Suppressor macrophage (primary cell): Measurements from ENCODE around the gene CR2.
"Not testable (repeated sequence)": the region's sequence is repeated elsewhere in the genome, so short reads cannot be mapped to it uniquely, and the experiment has no call there.

ENCODE experiments used
- DNase-seq, 4 experiments: peaks; one replicate each; pipeline ENCODE4 v3.0.0-alpha.2; 2020 to 2022

The CR2 gene

GRCh38 chr1:207504438-207504837 lies 50.3 kb downstream of the CR2 start:
- DNase-seq, result no peak

DNA sequence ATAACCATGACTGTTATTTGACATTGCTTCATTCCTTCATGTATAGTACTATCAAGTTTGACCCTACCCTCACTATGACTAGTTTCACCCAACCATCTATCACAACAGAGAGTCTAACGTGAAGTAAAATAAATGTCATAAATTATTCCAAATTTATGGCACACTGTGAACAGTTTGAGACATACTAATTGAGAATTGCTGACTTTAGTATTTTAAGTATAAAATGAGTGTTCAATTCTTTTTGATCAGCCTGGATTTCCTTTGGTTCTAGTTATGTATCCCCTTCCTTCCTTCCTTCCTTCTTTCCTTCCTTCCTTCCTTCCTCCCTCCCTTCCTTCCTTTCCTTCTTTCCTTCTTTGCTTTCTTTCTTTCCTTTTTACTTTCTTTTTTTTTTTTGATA lies 56.3 kb downstream of the CR2 start:
- no peak for DNase-seq

- DNase-seq, result no peak
These were observed 60.8 kb downstream of the CR2 start for GRCh38 chr1:207514890-207515289.

GRCh38 chr1:207516729-207517128 lies 62.6 kb downstream of the CR2 start:
- no peak for DNase-seq

- DNase-seq, result no peak
These were observed 64.6 kb downstream of the CR2 start for GRCh38 chr1:207518608-207519236.

- no peak for DNase-seq
These were observed 65.6 kb downstream of the CR2 start for GRCh38 chr1:207519505-207520399.

DNA sequence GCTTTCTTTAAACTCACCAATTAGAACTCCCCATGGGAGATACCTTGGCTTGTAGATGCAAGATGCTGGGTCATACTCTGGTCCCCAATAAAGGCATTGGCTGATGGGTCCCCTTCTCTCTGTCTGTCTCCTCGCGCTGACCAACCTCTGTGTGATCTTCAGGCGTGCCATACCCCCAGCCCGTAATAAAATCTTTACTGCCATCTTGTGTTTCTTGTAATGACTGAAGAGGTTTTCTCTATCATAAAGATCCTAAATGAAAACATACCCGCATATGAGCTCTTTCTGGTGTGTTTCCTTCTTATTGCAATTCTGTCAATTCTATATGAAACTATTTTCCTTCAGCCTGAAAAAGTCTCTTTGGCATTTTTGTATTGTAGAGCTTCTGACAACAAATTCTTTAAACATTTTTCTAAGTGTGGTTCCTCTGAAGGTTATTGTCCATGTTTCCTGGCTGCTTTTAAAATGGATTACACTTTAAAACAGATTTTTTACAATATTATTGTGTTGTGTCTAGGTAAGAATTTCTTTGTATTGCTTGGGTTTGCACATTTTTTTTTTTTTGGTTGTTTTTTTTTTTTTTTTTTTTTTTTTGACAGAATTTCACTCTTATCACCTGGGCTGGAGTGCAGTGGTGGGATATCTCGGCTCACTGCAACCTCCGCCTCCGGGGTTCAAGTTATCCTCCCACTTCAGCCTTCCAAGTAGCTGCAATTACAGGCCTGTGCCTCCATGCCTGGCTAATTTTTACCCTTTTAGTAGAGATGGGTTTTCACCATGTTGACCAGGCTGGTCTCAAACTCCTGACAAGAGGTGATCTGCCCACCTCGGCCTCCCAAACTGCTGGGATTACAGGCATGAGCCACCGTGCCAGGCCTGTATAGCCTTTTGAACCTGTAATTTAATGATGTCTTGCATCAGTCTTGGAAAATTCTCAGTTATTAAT lies 66.5 kb downstream of the CR2 start:
- DNase-seq, result not testable (repeated sequence)

- DNase-seq, result not testable (repeated sequence)
These were observed 71.1 kb downstream of the CR2 start for GRCh38 chr1:207525239-207525638.

DNA sequence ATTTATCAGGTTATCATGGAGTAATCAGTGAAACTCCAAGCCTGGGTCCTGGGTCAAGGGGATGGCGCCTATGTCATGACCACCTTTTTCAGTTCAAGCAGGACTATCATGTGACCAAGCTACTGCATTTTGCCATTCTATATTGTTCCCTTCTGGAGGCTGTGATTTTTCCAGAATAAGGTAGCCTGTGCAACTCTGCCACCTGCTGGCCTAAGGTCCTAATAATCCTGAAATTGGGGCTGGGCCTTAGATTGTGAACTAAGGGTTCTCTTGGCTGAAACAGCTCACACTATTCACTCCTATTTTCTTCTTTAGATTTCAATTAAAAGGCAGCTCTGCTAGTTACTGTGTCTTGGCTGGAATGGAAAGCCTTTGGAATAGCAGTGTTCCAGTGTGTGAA lies 74.3 kb downstream of the CR2 start:
- not testable (repeated sequence) for DNase-seq

GRCh38 chr1:207536263-207536662 lies 82.1 kb downstream of the CR2 start:
- DNase-seq, result not testable (repeated sequence)
